ENCODE data around the gene CNTNAP4.

The CNTNAP4 gene

DNA sequence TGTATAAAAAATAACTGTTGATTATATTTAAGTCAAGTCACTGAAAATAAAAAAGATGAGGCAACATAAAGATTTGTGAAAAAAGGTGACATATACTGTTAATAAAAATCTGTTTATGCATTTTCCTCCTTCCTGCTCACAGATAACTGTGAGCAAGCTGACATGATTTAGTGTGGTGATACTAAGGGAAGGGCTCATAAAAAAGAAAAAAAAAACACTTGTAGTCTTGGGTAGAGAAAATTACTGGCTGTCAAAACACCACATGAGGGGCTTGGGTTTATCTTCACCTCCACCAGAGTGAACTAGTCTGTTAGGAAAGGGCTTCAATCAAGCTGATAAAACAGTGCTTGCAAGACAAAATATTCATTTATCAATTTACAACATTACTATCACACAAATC lies 247.6 kb downstream of the CNTNAP4 start:
- TF ChIP-seq, protein P1, sequence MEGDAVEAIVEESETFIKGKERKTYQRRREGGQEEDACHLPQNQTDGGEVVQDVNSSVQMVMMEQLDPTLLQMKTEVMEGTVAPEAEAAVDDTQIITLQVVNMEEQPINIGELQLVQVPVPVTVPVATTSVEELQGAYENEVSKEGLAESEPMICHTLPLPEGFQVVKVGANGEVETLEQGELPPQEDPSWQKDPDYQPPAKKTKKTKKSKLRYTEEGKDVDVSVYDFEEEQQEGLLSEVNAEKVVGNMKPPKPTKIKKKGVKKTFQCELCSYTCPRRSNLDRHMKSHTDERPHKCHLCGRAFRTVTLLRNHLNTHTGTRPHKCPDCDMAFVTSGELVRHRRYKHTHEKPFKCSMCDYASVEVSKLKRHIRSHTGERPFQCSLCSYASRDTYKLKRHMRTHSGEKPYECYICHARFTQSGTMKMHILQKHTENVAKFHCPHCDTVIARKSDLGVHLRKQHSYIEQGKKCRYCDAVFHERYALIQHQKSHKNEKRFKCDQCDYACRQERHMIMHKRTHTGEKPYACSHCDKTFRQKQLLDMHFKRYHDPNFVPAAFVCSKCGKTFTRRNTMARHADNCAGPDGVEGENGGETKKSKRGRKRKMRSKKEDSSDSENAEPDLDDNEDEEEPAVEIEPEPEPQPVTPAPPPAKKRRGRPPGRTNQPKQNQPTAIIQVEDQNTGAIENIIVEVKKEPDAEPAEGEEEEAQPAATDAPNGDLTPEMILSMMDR (conservative IDR thresholded peaks at IDR 0.05) = no peak
- no peak for TF ChIP-seq ZFX (IDR thresholded peaks at IDR 0.05)
- no peak overlapping the region for H3K27ac ChIP-seq

DNA sequence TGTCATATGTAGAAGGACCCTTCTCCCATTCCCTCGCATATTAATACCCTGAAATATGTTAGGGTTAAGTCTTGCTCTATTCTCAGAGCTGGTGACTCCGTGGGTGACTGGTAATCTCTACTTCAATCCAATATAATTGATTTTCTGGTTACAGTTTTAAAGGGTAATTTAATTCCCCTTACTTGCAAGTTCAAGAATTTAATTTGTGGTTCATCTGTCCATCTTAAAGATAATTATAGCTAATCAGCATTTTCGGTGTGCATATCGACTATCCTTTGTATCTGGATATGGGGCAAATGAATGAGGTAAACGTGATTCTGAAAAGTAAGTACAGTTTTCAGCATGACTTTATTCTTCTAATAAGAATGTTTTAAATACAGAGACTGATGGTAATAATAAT lies 250.0 kb downstream of the CNTNAP4 start:
- no peak for TF ChIP-seq ZFX (IDR thresholded peaks at IDR 0.05)
- TF ChIP-seq, protein P1 (conservative IDR thresholded peaks at IDR 0.05) = no peak

DNA sequence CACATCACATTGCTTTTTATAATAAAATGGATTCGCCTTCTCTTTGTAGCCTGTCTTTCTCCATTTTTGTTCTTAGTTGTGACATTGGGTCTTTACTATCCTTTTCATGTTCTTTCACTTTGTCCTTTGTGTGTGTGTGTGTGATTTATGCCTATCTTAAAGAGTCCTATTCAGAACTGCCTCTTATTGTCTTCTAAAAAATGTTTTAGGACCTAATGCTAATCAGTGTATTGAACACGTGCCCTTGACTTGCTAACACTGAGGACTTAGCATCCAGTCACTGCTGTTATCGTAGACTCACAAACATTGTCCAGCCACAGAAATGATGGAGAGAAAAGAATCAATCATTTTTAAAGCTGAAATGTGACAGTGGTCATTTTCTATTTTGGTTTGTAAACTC lies 251.9 kb downstream of the CNTNAP4 start:
- no peak overlapping the region for H3K27ac ChIP-seq
- TF ChIP-seq, protein P1 (conservative IDR thresholded peaks at IDR 0.05) = no peak
- no peak for TF ChIP-seq ZFX (IDR thresholded peaks at IDR 0.05)

More for the DNA sequence above, 250.0 kb downstream of the CNTNAP4 start:
- H3K27ac ChIP-seq = no peak overlapping the region

DNA sequence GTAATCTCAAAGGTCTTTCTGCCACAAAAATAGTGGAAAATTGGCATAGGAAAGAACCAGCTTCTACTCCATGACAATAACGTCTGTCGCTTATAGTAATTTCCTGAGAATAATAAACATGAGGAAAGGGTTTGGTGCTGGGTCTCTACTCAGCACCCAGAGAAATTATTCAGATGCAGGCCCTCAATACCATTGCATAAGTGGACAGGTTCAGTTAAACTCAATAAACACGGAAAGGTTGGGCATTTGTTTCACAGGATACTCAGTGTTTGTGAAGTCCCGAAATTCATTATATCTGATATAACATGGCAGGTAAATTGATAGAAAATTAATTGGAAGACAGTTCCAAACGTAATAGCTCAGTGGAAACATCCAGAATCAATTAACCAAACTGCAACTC lies 254.0 kb downstream of the CNTNAP4 start:
- TF ChIP-seq, protein P1 (conservative IDR thresholded peaks at IDR 0.05) = no peak
- no peak for TF ChIP-seq ZFX (IDR thresholded peaks at IDR 0.05)
- H3K27ac ChIP-seq = no peak overlapping the region

DNA sequence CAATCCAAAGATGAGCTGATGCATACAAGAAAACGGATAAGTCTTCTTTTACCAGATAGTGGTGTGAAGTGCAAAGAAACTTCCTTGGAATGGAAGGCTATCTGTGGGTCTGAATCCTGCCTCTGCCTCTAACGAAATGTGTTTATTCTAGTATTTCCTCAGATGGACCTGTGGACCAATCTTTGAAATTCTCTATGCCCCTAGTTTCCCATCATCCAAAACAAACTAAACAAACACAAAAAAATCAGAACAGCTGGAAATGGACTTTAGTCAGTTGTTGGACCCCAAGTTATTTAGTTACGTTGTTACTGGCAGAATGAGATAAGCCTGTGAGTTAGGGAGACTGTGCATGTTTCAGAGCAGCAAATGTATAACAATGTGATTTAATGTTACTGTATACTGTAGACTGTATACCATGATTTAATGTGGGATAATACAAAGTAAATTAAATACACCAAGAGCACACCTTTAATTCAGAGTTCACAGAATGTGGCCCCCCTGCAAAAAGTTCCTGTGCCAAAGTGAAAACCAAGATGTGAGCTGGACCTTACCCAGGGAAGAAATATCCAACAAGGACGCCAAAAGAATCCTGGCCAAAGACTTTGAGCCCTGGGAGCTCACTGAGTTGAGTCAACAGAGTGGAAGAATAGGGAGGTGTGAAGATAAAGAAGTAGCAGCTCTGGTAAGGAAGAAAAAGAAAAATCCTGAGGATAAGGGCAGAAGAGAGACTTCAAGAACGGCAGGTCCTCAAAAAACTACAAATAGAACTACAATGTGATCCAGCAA lies 255.2 kb downstream of the CNTNAP4 start:
- TF ChIP-seq ZFX (IDR thresholded peaks at IDR 0.05) = no peak
- TF ChIP-seq, protein P1 (conservative IDR thresholded peaks at IDR 0.05) = no peak

DNA sequence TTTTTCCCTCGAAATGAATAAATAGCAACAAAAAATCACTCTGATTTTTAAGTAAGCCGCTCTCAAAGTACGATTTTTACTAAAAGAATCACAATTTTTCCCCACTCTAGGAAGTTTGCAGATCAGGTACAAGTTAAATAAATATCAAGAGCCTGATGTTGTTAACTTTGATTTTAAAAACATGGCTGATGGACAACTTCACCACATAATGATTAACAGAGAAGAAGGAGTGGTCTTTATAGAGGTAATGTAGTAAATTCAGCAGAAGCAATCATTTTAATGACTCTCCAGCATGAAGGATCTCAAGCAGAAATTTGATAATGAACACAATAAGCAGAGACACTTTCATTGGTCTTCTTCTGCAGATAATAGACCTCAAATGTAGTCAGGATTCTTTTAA lies 262.4 kb downstream of the CNTNAP4 start:
- H3K27ac ChIP-seq = no peak overlapping the region
- no peak for TF ChIP-seq ZFX (IDR thresholded peaks at IDR 0.05)
- TF ChIP-seq, protein P1 (conservative IDR thresholded peaks at IDR 0.05) = no peak

More for the DNA sequence above, 255.2 kb downstream of the CNTNAP4 start:
- no peak overlapping the region for H3K27ac ChIP-seq

DNA sequence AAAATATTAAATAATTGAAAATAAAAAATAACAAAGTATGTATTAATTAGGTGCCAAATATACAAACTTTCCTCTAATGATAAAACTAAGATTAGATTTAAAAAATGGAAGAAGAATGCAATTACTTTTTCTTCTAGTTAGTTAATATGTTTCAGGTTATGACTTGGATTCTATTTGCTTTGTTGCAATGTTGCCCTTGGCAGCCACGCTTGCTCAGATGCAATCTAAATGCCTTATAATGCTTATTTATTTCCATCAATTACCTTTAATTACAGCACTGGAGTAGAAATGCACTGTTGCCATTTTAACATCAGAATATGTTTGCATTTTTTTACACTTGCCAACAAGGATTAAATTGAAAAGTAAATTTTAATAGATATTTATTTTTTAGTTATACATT lies 263.9 kb downstream of the CNTNAP4 start:
- H3K27ac ChIP-seq = no peak overlapping the region
- TF ChIP-seq, protein P1 (conservative IDR thresholded peaks at IDR 0.05) = no peak
- TF ChIP-seq ZFX (IDR thresholded peaks at IDR 0.05) = no peak
